CD4-positive, alpha-beta T cell (primary cell): Measurements from ENCODE around the gene DLL3. TPM values are rescaled to one million over a fixed set of nuclear protein-coding genes. Genes with fewer than 3 reads are reported as not detected.
A peak's percentile ranks its signal among the peaks of the same experiment; 100 is the strongest.

Experiments
- ATAC-seq: fragments of 200-7000 bp; cut with Tn5 transposase; one replicate; pipeline ENCODE4 v1.10.0; 2022; ENCODE audit warnings: mild to moderate bottlenecking; ENCODE audit not compliant: poor library complexity
- CTCF ChIA-PET: fragments of 350-600 bp; sonication (Branson Sonifier 250); formaldehyde crosslinking; loops from one replicate; lab custom pipeline; 2021; ENCODE audit warnings: antibody characterized with exemption, inconsistent platforms; lab: Charles Lee
- POLR2A ChIA-PET: fragments of 350-600 bp; sonication (Branson Sonifier 250); formaldehyde crosslinking; loops from one replicate; lab custom pipeline; 2021; ENCODE audit warnings: antibody characterized with exemption, inconsistent platforms; lab: Charles Lee
- DNase-seq, 14 experiments: peaks; one replicate each; pipeline ENCODE4 v3.0.0-alpha.2; 2013 to 2020; ENCODE audit warnings: mixed read lengths in 2 of 14
- H3K27ac ChIP-seq, 2 donors: one replicate each; pipeline versions ENCODE4 v1.5.1 to v1.7.0; 2013; ENCODE audit warnings: low read length in 2 of 2, low read depth in 1 of 2, mild to moderate bottlenecking in 1 of 2
- H3K27me3 ChIP-seq, 2 experiments: 1 replicate in 1 of 2; 2 replicates in 1 of 2; pipeline versions ENCODE4 v1.6.1 to v1.7.0; 2013; ENCODE audit warnings: low read length in 2 of 2, control low read depth in 1 of 2, mild to moderate bottlenecking in 1 of 2, moderate library complexity in 1 of 2; ENCODE audit not compliant: insufficient read depth in 2 of 2, control insufficient read depth in 1 of 2
- H3K36me3 ChIP-seq: one replicate; pipeline ENCODE4 v1.6.1; 2013; ENCODE audit warnings: low read length, control low read depth; ENCODE audit not compliant: insufficient read depth
- H3K4me1 ChIP-seq: one replicate; pipeline ENCODE4 v1.6.1; 2013; ENCODE audit warnings: low read length, control low read depth; ENCODE audit not compliant: insufficient read depth
- H3K4me3 ChIP-seq: one replicate; pipeline ENCODE4 v1.5.1; 2013; ENCODE audit warnings: mild to moderate bottlenecking, low read length, moderate library complexity
- H3K9me3 ChIP-seq, 2 experiments: 1 replicate in 1 of 2; 2 replicates in 1 of 2; pipeline versions ENCODE4 v1.6.1 to v1.7.0; 2013; ENCODE audit warnings: low read length in 2 of 2, mild to moderate bottlenecking in 2 of 2, control low read depth in 1 of 2, moderate library complexity in 1 of 2; ENCODE audit not compliant: control insufficient read depth in 1 of 2, insufficient read depth in 1 of 2
- H3K27ac Mint-ChIP-seq: one replicate; pipeline ENCODE4 v1.8.0; 2020; ENCODE audit warnings: mixed read lengths
- H3K27me3 Mint-ChIP-seq: one replicate; pipeline ENCODE4 v1.8.0; 2021; ENCODE audit warnings: mixed read lengths
- H3K36me3 Mint-ChIP-seq: one replicate; pipeline ENCODE4 v1.8.0; 2021; ENCODE audit warnings: low read depth, mixed read lengths
- H3K4me1 Mint-ChIP-seq: one replicate; pipeline ENCODE4 v1.8.0; 2021; ENCODE audit warnings: low read depth, mixed read lengths
- H3K4me3 Mint-ChIP-seq: one replicate; pipeline ENCODE4 v1.8.0; 2020; ENCODE audit warnings: mild to moderate bottlenecking, mixed read lengths
- H3K9me3 Mint-ChIP-seq: one replicate; pipeline ENCODE4 v1.8.0; 2020; ENCODE audit warnings: mixed read lengths
- CTCF ChIP-seq: fragments of 200-600 bp; IDR thresholded peaks from one replicate; pipeline ENCODE4 v1.8.0; 2022; ENCODE audit warnings: antibody characterized with exemption, mild to moderate bottlenecking
- intact Hi-C, 2 experiments: fragments of 100-400 bp; cut with DNase I in 1 of 2; cut with micrococcal nuclease in 1 of 2; formaldehyde crosslinking; loops; one replicate each; pipeline versions ENCODE4 v1.15.1 to v1.9.0; 2023 to 2025; cut with DNase I, micrococcal nuclease
- total RNA-seq, 174 experiments: library from RNA in 2 of 174; stranded (reverse) in 2 of 174; gene quantifications; one replicate each; pipeline ENCODE4 v1.2.3 and lab custom pipeline; 2021 to 2026

Gene DLL3
- total RNA-seq, 2 experiments from 2014 or later: not detected

- H3K27me3 Mint-ChIP-seq: no peaks in the 10 kb centered on the region
- Histone ChIP-seq H3K27me3 (no peaks in the 10 kb centered on the region), H3K4me3 (no peak overlapping the region), H3K9me3 (no peaks in the 10 kb centered on the region), H3K36me3 (no peaks in the 10 kb centered on the region), H3K27ac (no peak overlapping the region), H3K4me1 (peaks cover 47% of the 10 kb centered on the region)
- ChIA-PET CTCF (interaction anchor here (1.5 kb wide), 1 partner anchor 8 kb away, joined by 3 read pairs; no protein-coding TSS in a partner anchor), POLR2A (no interaction called here)
- DNase-seq: no peak
- peaks cover 77% of the 10 kb centered on the region for H3K4me1 Mint-ChIP-seq
- no peak for TF ChIP-seq CTCF
- no peaks in the 10 kb centered on the region for H3K9me3 Mint-ChIP-seq
- peak overlapping the region; percentile 76 for H3K27ac Mint-ChIP-seq
- H3K4me3 Mint-ChIP-seq: no peak overlapping the region
- intact Hi-C loops: loop anchor here in 1 of 2 experiments (10.0 kb wide), 1 partner anchor 589 kb away; no protein-coding TSS in a partner anchor
- H3K36me3 Mint-ChIP-seq: peaks cover 10% of the 10 kb centered on the region
- no peak for ATAC-seq
Observed at GRCh38 chr19:39543477-39543857, 44.7 kb downstream of the DLL3 start.

- Mint-ChIP-seq H3K4me3 (peak overlapping the region; percentile 70), H3K36me3 (peaks cover 6% of the 10 kb centered on the region)
- H3K27ac ChIP-seq: peak overlapping the region in 1 of 2 donors; percentile 25
Observed at GRCh38 chr19:39544226-39544903, 45.6 kb downstream of the DLL3 start.

GRCh38 chr19:39544911-39545310 lies 46.2 kb downstream of the DLL3 start:
- TF ChIP-seq CTCF: no peak
- Histone ChIP-seq H3K4me1 (peaks cover 42% of the 10 kb centered on the region), H3K36me3 (no peaks in the 10 kb centered on the region), H3K9me3 (no peaks in the 10 kb centered on the region), H3K4me3 (no peak overlapping the region), H3K27ac (peak overlapping the region in 1 of 2 donors; percentile 25), H3K27me3 (no peaks in the 10 kb centered on the region)
- CTCF ChIA-PET: interaction anchor here (0.6 to 0.7 kb wide), 3 partner anchors 42 to 896 kb away, joined by 3 read pairs; no protein-coding TSS in a partner anchor
- Mint-ChIP-seq H3K4me1 (peaks cover 67% of the 10 kb centered on the region), H3K27ac (peak overlapping the region; percentile 76), H3K36me3 (peaks cover 4% of the 10 kb centered on the region), H3K27me3 (no peaks in the 10 kb centered on the region), H3K9me3 (no peaks in the 10 kb centered on the region), H3K4me3 (peak overlapping the region; percentile 48)
- DNase-seq (peak in 3 of 14 experiments; percentile 47 to 62 (median 60)), ATAC-seq (peak; percentile 27)
- POLR2A ChIA-PET: interaction anchor here (0.6 to 1.7 kb wide), 7 partner anchors 12 to 1719 kb away, joined by 3 to 11 read pairs (median 4); partner anchors contain the start of genes HNRNPUL1, RPS16, SUPT5H and TIMM50
- intact Hi-C loops: loop anchor here in 1 of 2 experiments (10.0 kb wide), 1 partner anchor 590 kb away; no protein-coding TSS in a partner anchor

More at GRCh38 chr19:39544226-39544903, 45.6 kb downstream of the DLL3 start:
- ATAC-seq (no peak), DNase-seq (peak in 2 of 14 experiments; percentile 11 to 29)
- Mint-ChIP-seq H3K27me3 (no peaks in the 10 kb centered on the region), H3K27ac (peak overlapping the region; percentile 76), H3K4me1 (peaks cover 68% of the 10 kb centered on the region), H3K9me3 (no peaks in the 10 kb centered on the region)
- Histone ChIP-seq H3K4me3 (no peak overlapping the region), H3K27me3 (no peaks in the 10 kb centered on the region), H3K4me1 (peaks cover 42% of the 10 kb centered on the region), H3K9me3 (no peaks in the 10 kb centered on the region), H3K36me3 (no peaks in the 10 kb centered on the region)
- intact Hi-C loops: loop anchor here in 1 of 2 experiments (10.0 kb wide), 1 partner anchor 590 kb away; no protein-coding TSS in a partner anchor
- CTCF ChIA-PET: interaction anchor here (0.7 kb wide), 1 partner anchor 895 kb away, joined by 3 read pairs; no protein-coding TSS in a partner anchor
- POLR2A ChIA-PET: interaction anchor here (0.6 to 1.6 kb wide), 7 partner anchors 11 to 1719 kb away, joined by 3 to 11 read pairs (median 4); partner anchors contain the start of genes HNRNPUL1, RPS16, TIMM50 and ZNF780A
- no peak for TF ChIP-seq CTCF
